Measurements from ENCODE around the gene PBXIP1. TPM values are rescaled to one million over a fixed set of nuclear protein-coding genes. Genes with fewer than 3 reads are reported as not detected.

The PBXIP1 gene, protein sequence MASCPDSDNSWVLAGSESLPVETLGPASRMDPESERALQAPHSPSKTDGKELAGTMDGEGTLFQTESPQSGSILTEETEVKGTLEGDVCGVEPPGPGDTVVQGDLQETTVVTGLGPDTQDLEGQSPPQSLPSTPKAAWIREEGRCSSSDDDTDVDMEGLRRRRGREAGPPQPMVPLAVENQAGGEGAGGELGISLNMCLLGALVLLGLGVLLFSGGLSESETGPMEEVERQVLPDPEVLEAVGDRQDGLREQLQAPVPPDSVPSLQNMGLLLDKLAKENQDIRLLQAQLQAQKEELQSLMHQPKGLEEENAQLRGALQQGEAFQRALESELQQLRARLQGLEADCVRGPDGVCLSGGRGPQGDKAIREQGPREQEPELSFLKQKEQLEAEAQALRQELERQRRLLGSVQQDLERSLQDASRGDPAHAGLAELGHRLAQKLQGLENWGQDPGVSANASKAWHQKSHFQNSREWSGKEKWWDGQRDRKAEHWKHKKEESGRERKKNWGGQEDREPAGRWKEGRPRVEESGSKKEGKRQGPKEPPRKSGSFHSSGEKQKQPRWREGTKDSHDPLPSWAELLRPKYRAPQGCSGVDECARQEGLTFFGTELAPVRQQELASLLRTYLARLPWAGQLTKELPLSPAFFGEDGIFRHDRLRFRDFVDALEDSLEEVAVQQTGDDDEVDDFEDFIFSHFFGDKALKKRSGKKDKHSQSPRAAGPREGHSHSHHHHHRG
- 12.1 to 15.9 TPM (median 14.0 TPM) in 5 replicates for total RNA-seq (2022; extraction: Qiagen RNA extraction)

DNA sequence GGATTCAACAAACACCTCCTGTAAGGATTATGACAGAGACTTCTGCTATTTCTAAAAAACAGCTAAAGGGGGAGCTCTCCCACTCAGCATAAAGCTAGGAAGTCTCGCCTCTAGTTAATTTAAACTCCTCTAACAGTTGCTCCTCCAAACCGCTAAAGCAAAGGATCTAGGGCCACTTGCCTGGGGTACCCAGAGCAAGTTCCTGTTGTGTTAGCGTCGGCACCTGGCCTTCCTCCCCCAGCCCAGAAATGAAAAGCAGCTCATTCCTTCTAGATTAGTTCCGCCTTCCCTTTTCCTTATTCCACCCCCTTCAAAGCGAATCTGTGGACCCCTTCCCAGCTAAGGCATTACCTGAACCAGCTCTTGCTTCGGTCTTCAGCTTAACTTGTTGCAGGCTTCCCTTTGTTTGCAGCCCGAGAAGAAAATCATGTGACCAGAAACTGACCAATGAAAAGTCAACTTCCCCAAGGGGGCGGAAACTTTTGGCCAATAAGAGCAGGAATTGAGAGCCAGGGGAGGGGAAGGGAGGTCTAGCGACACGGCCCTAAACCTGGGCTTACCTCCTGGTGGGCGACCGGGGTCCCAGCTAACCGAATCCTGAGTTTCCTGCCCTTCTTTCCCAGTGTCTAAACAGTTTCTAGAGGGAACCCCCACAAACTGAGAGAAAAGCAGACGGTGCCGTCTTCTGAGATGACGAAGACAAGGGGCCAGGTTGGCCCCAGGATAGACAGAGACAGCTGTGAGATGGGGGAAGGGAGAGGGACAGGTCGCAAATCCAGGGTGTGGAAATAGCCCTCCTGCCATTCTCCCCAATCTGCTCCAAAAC, at the start of gene PBXIP1:
TSS of gene PBXIP1 (minus strand) at position 382 of the 826 bp plus-strand sequence. CDS start 2,378 bp downstream, outside the sequence.

DNA sequence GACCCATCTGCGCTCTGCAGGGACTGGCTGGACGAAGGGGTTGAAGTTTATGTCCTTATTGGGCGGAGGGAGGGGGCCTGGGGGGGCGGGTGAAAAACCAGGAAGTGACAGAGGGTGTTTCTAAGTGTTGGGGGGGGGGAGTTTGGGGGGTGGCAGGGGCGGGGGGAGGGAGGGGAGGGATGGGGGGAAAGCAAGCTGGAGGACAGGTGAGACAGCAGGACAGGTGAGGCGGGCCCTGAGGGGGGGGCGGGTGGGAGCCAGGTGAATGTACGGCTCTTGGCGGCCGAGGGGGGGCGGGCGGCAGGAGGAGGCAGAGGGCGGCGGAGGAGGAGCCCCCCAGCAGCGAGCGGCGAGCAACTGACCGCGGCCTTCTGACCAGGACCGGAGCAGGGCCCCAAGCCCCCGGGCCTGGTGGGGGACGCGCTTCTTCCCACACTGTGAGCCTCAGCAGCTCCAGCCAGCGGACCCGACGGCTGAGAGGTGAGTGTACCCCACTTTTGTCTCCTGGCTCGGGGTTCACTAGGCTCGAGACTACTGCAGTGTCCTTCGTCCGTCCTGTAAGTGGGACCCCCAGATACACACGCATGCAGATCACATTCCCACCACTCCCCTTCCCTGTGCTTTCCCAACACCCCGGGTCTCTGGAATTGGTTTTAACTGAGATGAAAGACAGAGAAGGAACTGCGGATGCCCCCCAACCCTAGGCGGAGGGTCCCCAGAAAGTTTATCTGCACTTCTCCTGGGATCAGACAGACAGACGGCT, 46.7 kb upstream of the PBXIP1 start, which contains the start of gene ZBTB7B:
TSS of gene ZBTB7B (plus strand) at position 339 of the 763 bp plus-strand sequence. CDS start 11,859 bp downstream, outside the sequence.

GRCh38 chr1:154993572-154994268, 37.8 kb upstream of the PBXIP1 start, which contains the start of gene LENEP:
Gene LENEP (plus strand): TSS chr1:154993586. CDS start chr1:154993608, 22 bp downstream.

GRCh38 chr1:154982897-154983648, 27.2 kb upstream of the PBXIP1 start, which contains the start of gene FLAD1:
Gene FLAD1 (plus strand): TSS chr1:154983344. CDS start chr1:154983695, 351 bp downstream.

DNA sequence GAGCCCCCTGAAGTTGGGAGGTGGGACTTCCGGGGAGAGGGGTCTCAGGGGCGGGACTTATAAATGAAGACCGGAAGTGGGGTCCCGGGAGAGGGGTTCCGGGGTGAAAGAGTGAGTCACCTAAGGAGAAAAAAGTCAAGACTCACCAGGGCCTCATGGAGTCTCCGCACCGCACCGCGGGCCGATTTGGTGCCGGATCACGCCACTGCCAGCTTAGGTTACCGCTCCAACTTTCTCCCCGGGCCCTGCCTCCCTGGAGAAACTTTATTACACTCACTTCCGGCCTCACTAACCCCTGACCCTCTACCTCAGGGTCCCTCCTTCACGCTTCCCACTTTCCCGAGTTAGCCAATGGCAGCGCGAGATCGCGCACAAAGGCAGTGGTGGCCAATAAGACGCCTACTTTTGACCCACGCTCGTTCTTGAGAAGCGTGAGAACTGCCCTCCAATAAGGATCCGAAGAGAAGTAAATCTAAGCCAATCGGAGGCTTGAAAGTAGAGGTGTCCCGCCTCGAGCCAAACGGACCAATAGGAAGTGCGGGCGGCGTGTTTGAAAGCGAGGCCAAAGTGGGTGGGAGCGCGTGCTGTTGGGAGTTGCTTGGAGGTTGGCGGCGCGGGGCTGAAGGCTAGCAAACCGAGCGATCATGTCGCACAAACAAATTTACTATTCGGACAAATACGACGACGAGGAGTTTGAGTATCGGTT, 18.4 kb upstream of the PBXIP1 start, which contains the start of gene CKS1B:
TSS of gene CKS1B (plus strand) at position 580 of the 706 bp plus-strand sequence. CDS start at position 645, 65 bp downstream.

DNA sequence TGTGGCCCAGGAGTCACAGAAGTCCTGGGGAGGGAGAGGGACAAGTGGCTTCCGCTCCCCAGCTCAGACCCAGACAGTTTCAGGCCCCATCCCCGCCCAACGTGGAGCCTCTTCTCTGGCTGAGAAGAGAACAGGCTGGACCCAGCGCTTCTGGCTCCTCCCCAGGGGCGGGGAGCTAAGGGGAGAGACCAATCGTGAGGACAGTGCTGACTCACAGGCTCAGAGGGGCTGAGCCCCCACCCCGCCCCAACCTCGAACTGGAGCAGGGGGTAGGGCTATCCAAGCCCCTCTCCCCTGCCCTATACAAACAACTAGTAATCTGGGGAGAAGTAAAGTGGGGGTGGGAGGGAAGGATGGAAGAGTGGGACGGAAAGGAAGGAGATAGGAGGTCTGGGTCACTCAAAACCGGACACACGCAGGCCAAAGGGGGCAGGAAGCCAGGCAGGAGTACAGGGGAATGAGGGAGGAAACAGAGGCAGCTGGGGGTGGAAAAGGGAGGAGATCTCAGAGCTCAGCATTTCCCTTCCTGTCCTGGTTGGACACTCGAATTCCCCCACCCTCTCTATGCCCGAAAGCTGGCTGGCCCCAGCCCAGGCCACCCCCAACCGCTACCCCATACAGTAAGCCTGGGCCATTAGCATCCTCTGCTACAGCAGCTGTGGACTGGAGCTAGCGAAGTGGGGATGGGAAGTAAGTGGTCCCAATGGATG, 14.9 kb upstream of the PBXIP1 start, which contains the start of gene SHC1:
TSS of gene SHC1 (minus strand) at position 117 of the 710 bp plus-strand sequence. CDS start 221 bp downstream, outside the sequence.

GRCh38 chr1:154961207-154962155, 5.6 kb upstream of the PBXIP1 start, which contains the start of gene PYGO2:
Gene PYGO2 (minus strand): TSS chr1:154961782. CDS start chr1:154961576, 206 bp downstream.

DNA sequence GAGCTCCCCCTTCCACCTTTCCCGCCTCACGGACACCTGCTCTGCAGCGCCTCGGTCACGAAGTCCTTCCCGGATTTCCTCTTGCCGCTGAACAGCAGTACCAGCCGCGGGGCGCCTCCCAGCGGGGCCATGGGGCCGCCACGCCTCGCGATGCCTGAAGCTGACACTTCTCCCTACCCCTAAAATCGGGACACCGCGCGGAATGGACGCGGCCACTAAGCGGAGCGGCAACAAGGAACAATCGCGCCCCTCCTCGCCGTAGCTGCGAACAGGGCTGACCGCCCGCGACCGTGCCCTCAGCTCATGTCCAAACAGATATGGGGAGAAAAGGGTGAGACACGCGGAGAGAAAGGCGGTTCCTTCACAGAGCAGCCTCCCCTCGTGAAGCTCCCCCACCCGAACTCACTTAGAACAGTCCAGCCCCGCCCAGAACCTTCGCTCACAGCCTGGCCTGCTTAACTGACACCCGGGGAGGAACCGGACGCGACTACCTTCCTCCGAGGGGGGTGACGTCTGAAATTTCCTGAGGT, 19.3 kb downstream of the PBXIP1 start, which contains the start of gene PMVK:
TSS of gene PMVK (minus strand) at position 165 of the 530 bp plus-strand sequence. CDS start at position 131, 34 bp downstream.

Other genes starting within 250 kb of the PBXIP1 start
- 0.02 to 0.20 TPM (median 0.08 TPM) in 4 of 5 replicates, not detected in the other for gene KCNN3, start 85.8 kb downstream of the PBXIP1 start, total RNA-seq (2022; extraction: Qiagen RNA extraction)
- gene PMVK, start 19.4 kb downstream of the PBXIP1 start, total RNA-seq (2022; extraction: Qiagen RNA extraction): 35.9 to 46.1 TPM (median 40.9 TPM) in 5 replicates
- gene PYGO2, start 5.7 kb upstream of the PBXIP1 start, total RNA-seq (2022; extraction: Qiagen RNA extraction): 20.6 to 22.2 TPM (median 21.7 TPM) in 5 replicates
- gene SHC1, start 14.6 kb upstream of the PBXIP1 start, total RNA-seq (2022; extraction: Qiagen RNA extraction): 184 to 234 TPM (median 215 TPM) in 5 replicates
- 332 to 365 TPM (median 355 TPM) in 5 replicates for gene CKS1B, start 18.6 kb upstream of the PBXIP1 start, total RNA-seq (2022; extraction: Qiagen RNA extraction)
- 38.5 to 48.1 TPM (median 42.6 TPM) in 5 replicates for gene FLAD1, start 27.2 kb upstream of the PBXIP1 start, total RNA-seq (2022; extraction: Qiagen RNA extraction)
- gene LENEP, start 37.5 kb upstream of the PBXIP1 start, total RNA-seq (2022; extraction: Qiagen RNA extraction): 0.34 TPM in 1 of 5 replicates, not detected in the others
- gene ZBTB7B, start 46.7 kb upstream of the PBXIP1 start, total RNA-seq (2022; extraction: Qiagen RNA extraction): 35.3 to 53.7 TPM (median 47.9 TPM) in 5 replicates
- gene DCST2, start 77.7 kb upstream of the PBXIP1 start, total RNA-seq (2022; extraction: Qiagen RNA extraction): 0.35 to 0.69 TPM (median 0.52 TPM) in 5 replicates
- not detected in 5 replicates for gene DCST1, start 77.7 kb upstream of the PBXIP1 start, total RNA-seq (2022; extraction: Qiagen RNA extraction)
- 70.7 to 109 TPM (median 98.7 TPM) in 5 replicates for gene ADAM15, start 95.2 kb upstream of the PBXIP1 start, total RNA-seq (2022; extraction: Qiagen RNA extraction)
- gene EFNA4, start 107.6 kb upstream of the PBXIP1 start, total RNA-seq (2022; extraction: Qiagen RNA extraction): 10.5 to 14.3 TPM (median 12.2 TPM) in 5 replicates
- 7.8 to 10.8 TPM (median 10.0 TPM) in 5 replicates for gene EFNA3, start 122.7 kb upstream of the PBXIP1 start, total RNA-seq (2022; extraction: Qiagen RNA extraction)
- 27.7 to 35.5 TPM (median 29.2 TPM) in 5 replicates for gene EFNA1, start 171.8 kb upstream of the PBXIP1 start, total RNA-seq (2022; extraction: Qiagen RNA extraction)
- gene SLC50A1, start 179.8 kb upstream of the PBXIP1 start, total RNA-seq (2022; extraction: Qiagen RNA extraction): 31.2 to 37.9 TPM (median 34.9 TPM) in 5 replicates
- gene DPM3, start 184.4 kb upstream of the PBXIP1 start, total RNA-seq (2022; extraction: Qiagen RNA extraction): 67.0 to 104 TPM (median 99.3 TPM) in 5 replicates
- gene KRTCAP2, start 217.2 kb upstream of the PBXIP1 start, total RNA-seq (2022; extraction: Qiagen RNA extraction): 225 to 271 TPM (median 238 TPM) in 5 replicates
- gene TRIM46, start 217.8 kb upstream of the PBXIP1 start, total RNA-seq (2022; extraction: Qiagen RNA extraction): 1.8 to 3.3 TPM (median 2.4 TPM) in 5 replicates